H9 (cell line): ENCODE data around the gene HIPK1. TPM values are rescaled to one million over a fixed set of nuclear protein-coding genes. Genes with fewer than 3 reads are reported as not detected.
A peak's percentile ranks its signal among the peaks of the same experiment; 100 is the strongest.

Experiments
- DNase-seq: peaks from one replicate; pipeline ENCODE4 v3.0.0-alpha.2; 2017
- H2AFZ ChIP-seq: one replicate; pipeline ENCODE4 v1.6.1; 2013; ENCODE audit warnings: mild to moderate bottlenecking, low read length, control low read depth, moderate library complexity
- H2AK5ac ChIP-seq: 2 replicates; pipeline ENCODE4 v1.6.1; 2013; ENCODE audit warnings: low read length, control low read depth, mixed read lengths; ENCODE audit not compliant: insufficient read length
- H2BK120ac ChIP-seq: one replicate; pipeline ENCODE4 v1.6.1; 2013; ENCODE audit warnings: low read depth, mild to moderate bottlenecking, low read length, control low read depth, inconsistent platforms; ENCODE audit not compliant: poor library complexity, severe bottlenecking
- H2BK12ac ChIP-seq: 2 replicates; pipeline ENCODE4 v1.6.1; 2013; ENCODE audit warnings: low read length, control low read depth, mixed read lengths, low read depth; ENCODE audit not compliant: insufficient read length
- H2BK15ac ChIP-seq: 2 replicates; pipeline ENCODE4 v1.6.1; 2013; ENCODE audit warnings: low read depth, low read length, control low read depth
- H2BK20ac ChIP-seq: one replicate; pipeline ENCODE4 v1.6.1; 2013; ENCODE audit warnings: low read depth, mild to moderate bottlenecking, low read length, control low read depth, inconsistent platforms; ENCODE audit not compliant: poor library complexity, severe bottlenecking
- H2BK5ac ChIP-seq: 2 replicates; pipeline ENCODE4 v1.6.1; 2013; ENCODE audit warnings: low read length, control low read depth, mixed read lengths; ENCODE audit not compliant: insufficient read length
- H3K14ac ChIP-seq: 2 replicates; pipeline ENCODE4 v1.6.1; 2013; ENCODE audit warnings: low read length, control low read depth; ENCODE audit not compliant: insufficient read depth
- H3K18ac ChIP-seq: 2 replicates; pipeline ENCODE4 v1.6.1; 2013; ENCODE audit warnings: low read depth, mild to moderate bottlenecking, mixed read lengths, low read length, control low read depth; ENCODE audit not compliant: insufficient read length
- H3K23ac ChIP-seq: 2 replicates; pipeline ENCODE4 v1.6.1; 2013; ENCODE audit warnings: low read length, control low read depth, mixed read lengths, low read depth; ENCODE audit not compliant: insufficient read length
- H3K23me2 ChIP-seq: 2 replicates; pipeline ENCODE4 v1.6.1; 2013; ENCODE audit warnings: low read depth, mild to moderate bottlenecking, mixed read lengths, low read length, control low read depth; ENCODE audit not compliant: insufficient read length, poor library complexity, severe bottlenecking
- H3K27ac ChIP-seq: 2 replicates; pipeline ENCODE4 v1.5.1; 2013; ENCODE audit warnings: low read length, control low read depth, mixed read lengths, low read depth; ENCODE audit not compliant: insufficient read length
- H3K27me3 ChIP-seq: 2 replicates; pipeline ENCODE4 v1.6.1; 2013; ENCODE audit warnings: low read length, control low read depth, inconsistent platforms; ENCODE audit not compliant: insufficient read depth
- H3K4ac ChIP-seq: 2 replicates; pipeline ENCODE4 v1.6.1; 2013; ENCODE audit warnings: low read depth, mild to moderate bottlenecking, control low read depth, inconsistent platforms, low read length, moderate library complexity
- H3K4me1 ChIP-seq: 2 replicates; pipeline ENCODE4 v1.6.1; 2013; ENCODE audit warnings: low read length, control low read depth, inconsistent platforms; ENCODE audit not compliant: insufficient read depth
- H3K4me2 ChIP-seq: 2 replicates; pipeline ENCODE4 v1.6.1; 2013; ENCODE audit warnings: low read length, control low read depth, mixed read lengths; ENCODE audit not compliant: insufficient read length, insufficient read depth
- H3K56ac ChIP-seq: 2 replicates; pipeline ENCODE4 v1.6.1; 2013; ENCODE audit warnings: low read depth, mild to moderate bottlenecking, mixed read lengths, low read length, control low read depth; ENCODE audit not compliant: insufficient read length
- H3K79me1 ChIP-seq: 2 replicates; pipeline ENCODE4 v1.6.1; 2013; ENCODE audit warnings: low read depth, mild to moderate bottlenecking, moderate library complexity, low read length, control low read depth, inconsistent platforms; ENCODE audit not compliant: insufficient read depth, poor library complexity, severe bottlenecking
- H3K79me2 ChIP-seq: 2 replicates; pipeline ENCODE4 v1.6.1; 2013; ENCODE audit warnings: low read length, control low read depth, inconsistent platforms; ENCODE audit not compliant: insufficient read depth
- H3K9ac ChIP-seq: 2 replicates; pipeline ENCODE4 v1.6.1; 2013; ENCODE audit warnings: low read length, control low read depth, mixed read lengths; ENCODE audit not compliant: insufficient read length; ENCODE audit errors: extremely low read depth
- H3K9me3 ChIP-seq: one replicate; pipeline ENCODE4 v1.6.1; 2013; ENCODE audit warnings: low read depth, low read length, inconsistent platforms; ENCODE audit not compliant: control insufficient read depth
- H3T11ph ChIP-seq: one replicate; pipeline ENCODE4 v1.6.1; 2013; ENCODE audit warnings: mild to moderate bottlenecking, low read length, control low read depth, inconsistent platforms
- H4K20me1 ChIP-seq: one replicate; pipeline ENCODE4 v1.6.1; 2013; ENCODE audit not compliant: control insufficient read depth, insufficient read length, insufficient read depth
- H4K5ac ChIP-seq: 2 replicates; pipeline ENCODE4 v1.6.1; 2013; ENCODE audit warnings: low read depth, mild to moderate bottlenecking, mixed read lengths, low read length, control low read depth; ENCODE audit not compliant: insufficient read length
- H4K8ac ChIP-seq: replicated peaks from 2 replicates; pipeline ENCODE4 v1.6.1; 2013; ENCODE audit warnings: low read length, control low read depth, mixed read lengths, low read depth; ENCODE audit not compliant: insufficient read length
- H4K91ac ChIP-seq: 2 replicates; pipeline ENCODE4 v1.6.1; 2013; ENCODE audit warnings: low read depth, mild to moderate bottlenecking, moderate library complexity, mixed read lengths, low read length, control low read depth; ENCODE audit not compliant: insufficient read length
- H3K27ac Mint-ChIP-seq, 3 experiments: 2 replicates in 2 of 3; 3 replicates in 1 of 3; pipeline ENCODE4 v1.8.0; 2020 to 2021; ENCODE audit warnings: mixed read lengths in 3 of 3, mild to moderate bottlenecking in 1 of 3, moderate library complexity in 1 of 3
- H3K27me3 Mint-ChIP-seq: 2 replicates; pipeline ENCODE4 v1.8.0; 2021; ENCODE audit warnings: low read depth, mild to moderate bottlenecking, moderate library complexity, mixed read lengths
- H3K36me3 Mint-ChIP-seq, 3 experiments: 2 replicates in 2 of 3; 3 replicates in 1 of 3; pipeline ENCODE4 v1.8.0; 2020 to 2021; ENCODE audit warnings: low read depth in 3 of 3, mixed read lengths in 3 of 3; ENCODE audit not compliant: insufficient read depth in 1 of 3
- H3K4me1 Mint-ChIP-seq, 2 experiments: 2 replicates each; pipeline ENCODE4 v1.8.0; 2020; ENCODE audit warnings: mixed read lengths in 2 of 2
- H3K4me3 Mint-ChIP-seq, 2 experiments: 2 replicates in 1 of 2; 3 replicates in 1 of 2; pipeline ENCODE4 v1.8.0; 2020 to 2021; ENCODE audit warnings: mild to moderate bottlenecking in 2 of 2, mixed read lengths in 2 of 2, moderate library complexity in 1 of 2
- H3K9me3 Mint-ChIP-seq, 2 experiments: 2 replicates in 1 of 2; 3 replicates in 1 of 2; pipeline ENCODE4 v1.8.0; 2020; ENCODE audit warnings: mild to moderate bottlenecking in 2 of 2, mixed read lengths in 2 of 2, moderate library complexity in 1 of 2
- CTCF ChIP-seq: fragments of 200-600 bp; sonication (generic); conservative IDR thresholded peaks from 3 replicates; pipeline ENCODE4 v1.8.0; 2021; ENCODE audit warnings: antibody characterized with exemption, mild to moderate bottlenecking
- WGBS: extraction: QIAGEN DNeasy Blood & Tissue Kit; methylation state at CpG from one replicate; pipeline ENCODE4 v1.1.7; 2013; ENCODE audit warnings: missing lambda C conversion rate, low lambda C conversion rate, mixed read lengths; ENCODE audit not compliant: insufficient read length; ENCODE audit errors: extremely low coverage; 5-methylcytosine and 5-hydroxymethylcytosine counted together
- total RNA-seq: library from RNA; stranded (reverse); gene quantifications from 2 replicates; pipeline ENCODE4 v1.2.1, GENCODE V29; 2021

Gene HIPK1
- total RNA-seq, 1 experiment from 2014 or later = 65.7 TPM

- no peak overlapping the region for H2AK5ac ChIP-seq
- no peak overlapping the region for H2BK12ac ChIP-seq
- Mint-ChIP-seq H3K4me3 (peak overlapping the region; percentile 22 to 60; a peak in 4 of 5 replicates), H3K4me1 (peaks cover 84 to 87% of the 10 kb centered on the region in 2 experiments), H3K36me3 (peaks cover 29 to 49% (median 47%) of the 10 kb centered on the region in 3 experiments), H3K27me3 (peaks cover 3% of the 10 kb centered on the region), H3K27ac (peak overlapping the region in 2 of 3 experiments; percentile 85 to 98; a peak in 3 of 7 replicates), H3K9me3 (peaks cover 5 to 7% of the 10 kb centered on the region in 2 experiments; a peak in 2 of 5 replicates)
- H3K79me2 ChIP-seq = peaks cover 6% of the 10 kb centered on the region; the same call in 1 of the 2 replicates
- H3K27ac ChIP-seq = no peak overlapping the region
- peak overlapping the region; percentile 57 for H2BK5ac ChIP-seq
- no peak overlapping the region for H3K23ac ChIP-seq
- peak overlapping the region; percentile 42 for H3K4me2 ChIP-seq
- no peak overlapping the region for H3K18ac ChIP-seq
- no peaks in the 10 kb centered on the region for H3K27me3 ChIP-seq
- no peak overlapping the region for H3T11ph ChIP-seq
- no peak overlapping the region for H3K4ac ChIP-seq
- no peak overlapping the region for H4K91ac ChIP-seq
- H2AFZ ChIP-seq = no peak overlapping the region
- no peak overlapping the region for H3K9ac ChIP-seq
- peaks cover 10% of the 10 kb centered on the region for H3K23me2 ChIP-seq
- no peak overlapping the region for H4K8ac ChIP-seq
- peaks cover 6% of the 10 kb centered on the region for H3K9me3 ChIP-seq
- peaks cover 17% of the 10 kb centered on the region for H3K4me1 ChIP-seq
- no peak for DNase-seq
- no peaks in the 10 kb centered on the region for H4K20me1 ChIP-seq
- H3K56ac ChIP-seq = no peak overlapping the region
- H4K5ac ChIP-seq = no peak overlapping the region
- TF ChIP-seq CTCF = no peak
- H3K79me1 ChIP-seq = peaks cover 6% of the 10 kb centered on the region
- no peak overlapping the region for H2BK20ac ChIP-seq
- peak overlapping the region; percentile 43; the same call in 1 of the 2 replicates for H3K14ac ChIP-seq
- no peak overlapping the region for H2BK120ac ChIP-seq
- WGBS = no CpG with 5 or more reads among the region's 10 CpGs
- H2BK15ac ChIP-seq = no peak overlapping the region
Measured at GRCh38 chr1:113980110-113980509, 51.0 kb downstream of the HIPK1 start.
